ENCODE data around the gene SLC38A10. TPM values are rescaled to one million over a fixed set of nuclear protein-coding genes. Genes with fewer than 3 reads are reported as not detected.
A peak's percentile ranks its signal among the peaks of the same experiment; 100 is the strongest.

The SLC38A10 gene
- total RNA-seq, 1 donor from 2014 or later = 67.5 TPM

DNA sequence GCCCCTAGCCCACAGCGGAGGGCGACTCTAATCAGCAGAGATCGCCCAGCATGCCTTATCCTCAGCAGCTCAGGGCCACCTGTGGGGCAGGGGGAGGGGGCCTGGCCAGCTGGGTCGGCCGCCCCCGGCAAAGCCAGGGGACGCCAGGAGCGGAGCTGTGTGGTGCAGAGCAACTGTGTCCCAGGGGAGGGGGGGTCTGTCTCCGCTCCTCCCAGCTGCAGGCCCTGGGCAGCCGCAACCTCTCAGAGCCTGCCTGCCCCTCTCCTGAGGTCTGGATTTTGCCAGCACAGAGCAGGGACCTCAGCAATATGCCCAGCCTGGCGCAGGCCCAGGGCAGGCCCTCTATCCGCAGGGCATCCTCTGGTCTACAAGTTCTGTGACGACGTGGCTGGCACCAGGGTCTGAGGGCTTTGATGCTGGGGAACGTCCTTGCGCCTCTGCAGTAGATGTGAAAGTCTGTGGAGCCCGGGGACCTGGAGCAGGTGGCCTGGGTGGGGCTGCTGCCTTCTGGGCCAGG lies 36.5 kb upstream of the SLC38A10 start:
- no peak for DNase-seq (ENCODE audit: extremely low spot score in 2 of 2)
- H3K4me1 ChIP-seq = peaks cover 47% of the 10 kb centered on the region
- TF ChIP-seq POLR2A (IDR thresholded peaks at IDR 0.05) (no peak), POLR2AphosphoS5 (IDR thresholded peaks at IDR 0.05; ENCODE audit: insufficient read depth in 1 of 2, low read depth in 1 of 2) (no peak)
- TF ChIP-seq, protein P1, sequence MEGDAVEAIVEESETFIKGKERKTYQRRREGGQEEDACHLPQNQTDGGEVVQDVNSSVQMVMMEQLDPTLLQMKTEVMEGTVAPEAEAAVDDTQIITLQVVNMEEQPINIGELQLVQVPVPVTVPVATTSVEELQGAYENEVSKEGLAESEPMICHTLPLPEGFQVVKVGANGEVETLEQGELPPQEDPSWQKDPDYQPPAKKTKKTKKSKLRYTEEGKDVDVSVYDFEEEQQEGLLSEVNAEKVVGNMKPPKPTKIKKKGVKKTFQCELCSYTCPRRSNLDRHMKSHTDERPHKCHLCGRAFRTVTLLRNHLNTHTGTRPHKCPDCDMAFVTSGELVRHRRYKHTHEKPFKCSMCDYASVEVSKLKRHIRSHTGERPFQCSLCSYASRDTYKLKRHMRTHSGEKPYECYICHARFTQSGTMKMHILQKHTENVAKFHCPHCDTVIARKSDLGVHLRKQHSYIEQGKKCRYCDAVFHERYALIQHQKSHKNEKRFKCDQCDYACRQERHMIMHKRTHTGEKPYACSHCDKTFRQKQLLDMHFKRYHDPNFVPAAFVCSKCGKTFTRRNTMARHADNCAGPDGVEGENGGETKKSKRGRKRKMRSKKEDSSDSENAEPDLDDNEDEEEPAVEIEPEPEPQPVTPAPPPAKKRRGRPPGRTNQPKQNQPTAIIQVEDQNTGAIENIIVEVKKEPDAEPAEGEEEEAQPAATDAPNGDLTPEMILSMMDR (IDR thresholded peaks at IDR 0.05) = no peak
- no peaks in the 10 kb centered on the region for H3K9me3 ChIP-seq
- H3K36me3 ChIP-seq = no peaks in the 10 kb centered on the region
- no peak overlapping the region for H3K27ac ChIP-seq
- no peak overlapping the region for H3K4me3 ChIP-seq
- no peaks in the 10 kb centered on the region for H3K27me3 ChIP-seq
- intact Hi-C loops (cut with DNase I) = no loop called here

DNA sequence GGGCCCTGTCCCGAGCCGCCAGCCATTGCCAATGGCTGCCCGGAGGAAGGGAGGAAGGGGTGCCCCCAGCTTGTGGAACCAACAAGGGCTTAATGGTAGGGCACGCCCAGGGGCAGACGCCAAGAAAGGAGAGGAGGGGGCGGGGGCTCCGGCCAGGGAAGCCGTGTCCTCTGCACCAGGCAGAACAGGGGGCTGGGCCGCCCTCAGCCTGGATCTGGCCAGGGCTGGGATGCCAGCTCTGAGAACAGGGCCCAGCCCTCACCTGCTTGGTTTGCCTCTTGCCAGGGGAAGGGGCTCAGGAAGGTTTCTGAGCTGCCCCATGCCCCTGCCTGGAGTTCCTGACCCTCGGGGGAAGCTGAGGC lies 35.8 kb upstream of the SLC38A10 start:
- Histone ChIP-seq H3K4me1 (peaks cover 49% of the 10 kb centered on the region), H3K27ac (no peak overlapping the region), H3K36me3 (no peaks in the 10 kb centered on the region), H3K4me3 (no peak overlapping the region), H3K27me3 (no peaks in the 10 kb centered on the region), H3K9me3 (no peaks in the 10 kb centered on the region)
- DNase-seq (ENCODE audit: extremely low spot score in 2 of 2) = no peak
- intact Hi-C loops (cut with DNase I) = no loop called here
- TF ChIP-seq, protein P1 (IDR thresholded peaks at IDR 0.05) = no peak
- TF ChIP-seq POLR2A (IDR thresholded peaks at IDR 0.05) (no peak), POLR2AphosphoS5 (IDR thresholded peaks at IDR 0.05; ENCODE audit: insufficient read depth in 1 of 2, low read depth in 1 of 2) (no peak)

- intact Hi-C loops (cut with DNase I) = no loop called here
- no peaks in the 10 kb centered on the region for H3K36me3 ChIP-seq
- no peaks in the 10 kb centered on the region for H3K27me3 ChIP-seq
- DNase-seq (ENCODE audit: extremely low spot score in 2 of 2) = no peak
- no peaks in the 10 kb centered on the region for H3K9me3 ChIP-seq
- peak overlapping the region; percentile 44 for H3K27ac ChIP-seq
- no peak overlapping the region for H3K4me3 ChIP-seq
- peaks cover 49% of the 10 kb centered on the region for H3K4me1 ChIP-seq
- TF ChIP-seq POLR2A (IDR thresholded peaks at IDR 0.05) (no peak), POLR2AphosphoS5 (IDR thresholded peaks at IDR 0.05; ENCODE audit: insufficient read depth in 1 of 2, low read depth in 1 of 2) (no peak)
- TF ChIP-seq, protein P1 (IDR thresholded peaks at IDR 0.05) = no peak
These were observed 35.1 kb upstream of the SLC38A10 start for GRCh38 chr17:81329927-81330883.

- TF ChIP-seq POLR2A (IDR thresholded peaks at IDR 0.05) (no peak), POLR2AphosphoS5 (IDR thresholded peaks at IDR 0.05; ENCODE audit: insufficient read depth in 1 of 2, low read depth in 1 of 2) (peak; percentile 80 to 85)
These were observed 34.1 kb upstream of the SLC38A10 start for GRCh38 chr17:81328978-81329926.

GRCh38 chr17:81328489-81328888 lies 33.4 kb upstream of the SLC38A10 start:
- no peaks in the 10 kb centered on the region for H3K36me3 ChIP-seq
- H3K27me3 ChIP-seq = no peaks in the 10 kb centered on the region
- peak overlapping the region; percentile 44 for H3K27ac ChIP-seq
- peaks cover 53% of the 10 kb centered on the region for H3K4me1 ChIP-seq
- DNase-seq (ENCODE audit: extremely low spot score in 2 of 2) = no peak
- H3K9me3 ChIP-seq = no peaks in the 10 kb centered on the region
- no peak overlapping the region for H3K4me3 ChIP-seq
- TF ChIP-seq POLR2A (IDR thresholded peaks at IDR 0.05) (no peak), POLR2AphosphoS5 (IDR thresholded peaks at IDR 0.05; ENCODE audit: insufficient read depth in 1 of 2, low read depth in 1 of 2) (no peak)
- TF ChIP-seq, protein P1 (IDR thresholded peaks at IDR 0.05) = no peak
- intact Hi-C loops (cut with DNase I) = no loop called here

More at GRCh38 chr17:81328978-81329926, 34.1 kb upstream of the SLC38A10 start:
- peaks cover 49% of the 10 kb centered on the region for H3K4me1 ChIP-seq
- DNase-seq (ENCODE audit: extremely low spot score in 2 of 2) = peak in 1 of 2 donors; percentile 97
- peak overlapping the region; percentile 44 for H3K27ac ChIP-seq
- no peaks in the 10 kb centered on the region for H3K27me3 ChIP-seq
- H3K4me3 ChIP-seq = no peak overlapping the region
- H3K9me3 ChIP-seq = no peaks in the 10 kb centered on the region
- no peaks in the 10 kb centered on the region for H3K36me3 ChIP-seq
- intact Hi-C loops (cut with DNase I) = no loop called here
